ENCODE results near the gene ITPRIP. TPM values are rescaled to one million over a fixed set of nuclear protein-coding genes. Genes with fewer than 3 reads are reported as not detected.

The ITPRIP gene
- total RNA-seq, 1 experiment from 2014 or later: 22.5 TPM

DNA sequence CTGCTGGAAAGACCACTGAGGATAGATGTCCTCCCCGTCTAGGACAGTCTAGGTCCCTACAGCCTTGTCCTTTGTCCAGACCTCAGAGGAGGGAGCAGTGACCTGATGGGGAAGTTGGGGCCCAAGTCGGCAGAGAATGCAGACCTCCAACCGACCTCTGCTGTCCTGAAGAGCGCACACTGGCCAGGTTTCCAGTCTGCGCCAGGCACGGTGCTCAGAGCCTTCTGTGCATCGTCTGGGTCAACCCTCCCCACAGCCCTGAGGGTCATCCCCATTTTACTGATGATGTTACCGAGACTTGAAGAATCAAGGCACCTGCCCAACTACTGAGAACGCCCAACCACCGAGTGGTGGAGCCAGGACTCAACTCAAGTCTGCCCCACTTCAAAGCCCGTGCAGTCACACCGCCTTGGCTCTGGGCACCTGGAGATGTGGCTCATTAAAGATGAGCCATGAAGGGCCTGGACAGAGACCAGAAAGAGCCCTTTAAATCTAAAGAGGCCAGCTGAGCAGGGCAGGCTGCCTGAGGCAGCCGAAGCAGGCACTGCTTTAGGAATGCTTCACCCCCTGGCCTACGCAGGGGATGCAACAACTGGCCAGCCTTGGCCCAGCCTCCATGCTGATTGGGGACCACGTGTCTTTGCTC is 4.4 kb downstream of the ITPRIP start:
- Histone ChIP-seq H3K4ac (ENCODE audit: low read depth, low read length) (no peak overlapping the region), H3K23ac (ENCODE audit: insufficient read length, low read depth, low read length) (no peak overlapping the region), H2AK5ac (ENCODE audit: insufficient read length, low read length) (no peak overlapping the region), H3K27me3 (ENCODE audit: insufficient read depth, low read length) (no peaks in the 10 kb centered on the region), H4K20me1 (ENCODE audit: control insufficient read depth, insufficient read depth, insufficient read length) (peaks cover 3% of the 10 kb centered on the region), H2BK20ac (ENCODE audit: low read depth, low read length, poor library complexity, severe bottlenecking) (no peak overlapping the region), H3K9me3 (ENCODE audit: control insufficient read depth, low read depth, low read length) (no peaks in the 10 kb centered on the region), H2BK120ac (ENCODE audit: low read depth, low read length, poor library complexity, severe bottlenecking) (no peak overlapping the region), H3K4me1 (ENCODE audit: insufficient read depth, low read length) (peaks cover 37% of the 10 kb centered on the region; the same call in 1 of the 2 replicates), H4K5ac (ENCODE audit: insufficient read length, low read depth, low read length) (no peak overlapping the region), H2AFZ (ENCODE audit: low read length) (no peak overlapping the region), H2BK12ac (ENCODE audit: insufficient read length, low read depth, low read length) (no peak overlapping the region), H3K79me1 (ENCODE audit: insufficient read depth, low read depth, low read length, poor library complexity, severe bottlenecking) (no peaks in the 10 kb centered on the region), H2BK5ac (ENCODE audit: insufficient read length, low read length) (no peak overlapping the region), H4K8ac (replicated peaks; ENCODE audit: insufficient read length, low read depth, low read length) (no peak overlapping the region), H3K56ac (ENCODE audit: insufficient read length, low read depth, low read length) (no peak overlapping the region), H3K14ac (ENCODE audit: insufficient read depth, low read length) (no peak overlapping the region), H2BK15ac (ENCODE audit: low read depth, low read length) (no peak overlapping the region), H3K27ac (ENCODE audit: insufficient read length, low read depth, low read length) (no peak overlapping the region), H3K4me2 (ENCODE audit: insufficient read depth, insufficient read length, low read length) (no peak overlapping the region), H3K18ac (ENCODE audit: insufficient read length, low read depth, low read length) (no peak overlapping the region), H3K9ac (ENCODE audit: extremely low read depth, insufficient read length, low read length) (no peak overlapping the region), H3K79me2 (ENCODE audit: insufficient read depth, low read length) (peaks cover 33% of the 10 kb centered on the region; the same call in 1 of the 2 replicates), H3T11ph (ENCODE audit: low read length) (no peak overlapping the region), H3K23me2 (ENCODE audit: insufficient read length, low read depth, low read length, poor library complexity, severe bottlenecking) (peaks cover 9% of the 10 kb centered on the region), H4K91ac (ENCODE audit: insufficient read length, low read depth, low read length) (no peak overlapping the region)
- Mint-ChIP-seq H3K9me3 (no peaks in the 10 kb centered on the region), H3K27me3 (ENCODE audit: low read depth) (no peaks in the 10 kb centered on the region; the same call in 1 of the 2 replicates), H3K36me3 (ENCODE audit: insufficient read depth in 1 of 3, low read depth in 3 of 3) (peaks cover 2 to 5% (median 3%) of the 10 kb centered on the region in 3 experiments; a peak in 3 of 7 replicates), H3K27ac (peak overlapping the region; percentile 72 to 91 (median 88); a peak in 5 of 7 replicates), H3K4me3 (peak overlapping the region in 1 of 2 experiments; percentile 55; a peak in 1 of 5 replicates), H3K4me1 (peaks cover 73 to 78% of the 10 kb centered on the region in 2 experiments)
- TF ChIP-seq, protein P1, sequence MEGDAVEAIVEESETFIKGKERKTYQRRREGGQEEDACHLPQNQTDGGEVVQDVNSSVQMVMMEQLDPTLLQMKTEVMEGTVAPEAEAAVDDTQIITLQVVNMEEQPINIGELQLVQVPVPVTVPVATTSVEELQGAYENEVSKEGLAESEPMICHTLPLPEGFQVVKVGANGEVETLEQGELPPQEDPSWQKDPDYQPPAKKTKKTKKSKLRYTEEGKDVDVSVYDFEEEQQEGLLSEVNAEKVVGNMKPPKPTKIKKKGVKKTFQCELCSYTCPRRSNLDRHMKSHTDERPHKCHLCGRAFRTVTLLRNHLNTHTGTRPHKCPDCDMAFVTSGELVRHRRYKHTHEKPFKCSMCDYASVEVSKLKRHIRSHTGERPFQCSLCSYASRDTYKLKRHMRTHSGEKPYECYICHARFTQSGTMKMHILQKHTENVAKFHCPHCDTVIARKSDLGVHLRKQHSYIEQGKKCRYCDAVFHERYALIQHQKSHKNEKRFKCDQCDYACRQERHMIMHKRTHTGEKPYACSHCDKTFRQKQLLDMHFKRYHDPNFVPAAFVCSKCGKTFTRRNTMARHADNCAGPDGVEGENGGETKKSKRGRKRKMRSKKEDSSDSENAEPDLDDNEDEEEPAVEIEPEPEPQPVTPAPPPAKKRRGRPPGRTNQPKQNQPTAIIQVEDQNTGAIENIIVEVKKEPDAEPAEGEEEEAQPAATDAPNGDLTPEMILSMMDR (conservative IDR thresholded peaks at IDR 0.05): no peak
- no CpG with 5 or more reads among the region's 15 CpGs for WGBS (ENCODE audit: extremely low coverage, insufficient read length, low lambda C conversion rate)
- no peak for DNase-seq
